Cortex of kidney (tissue), 1 donor: ENCODE measurements around the gene ARL6IP1.
"Not testable (repeated sequence)": the region's sequence is repeated elsewhere in the genome, so short reads cannot be mapped to it uniquely, and the experiment has no call there.

Experiments
- DNase-seq: peaks from one replicate; lab custom pipeline; 2025; lab: John Stamatoyannopoulos, UW

The ARL6IP1 gene

DNA sequence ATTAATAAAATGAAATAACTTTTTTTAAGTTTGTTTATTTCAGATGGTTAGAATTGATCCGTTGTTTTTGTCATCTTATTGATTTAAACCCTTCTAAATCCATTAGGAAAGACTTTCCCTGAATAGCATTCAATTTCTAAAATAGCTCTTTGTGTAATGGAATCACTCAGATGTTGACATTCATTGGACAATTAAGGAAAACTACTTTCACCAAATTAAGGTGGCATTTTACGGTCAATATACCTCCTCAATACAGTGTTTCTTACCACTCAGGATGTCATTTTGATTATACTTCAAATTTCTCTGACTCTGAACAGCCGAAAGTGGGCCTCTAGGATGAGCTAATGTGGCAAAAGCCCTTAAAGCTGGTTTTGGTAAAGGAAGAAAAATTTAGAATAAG is 1.8 kb downstream of the ARL6IP1 start:
- no peak for DNase-seq

GRCh38 chr16:18797746-18798145 is 3.6 kb downstream of the ARL6IP1 start:
- no peak for DNase-seq

- DNase-seq, result no peak
These were observed 5.0 kb downstream of the ARL6IP1 start for GRCh38 chr16:18796377-18796776.

DNA sequence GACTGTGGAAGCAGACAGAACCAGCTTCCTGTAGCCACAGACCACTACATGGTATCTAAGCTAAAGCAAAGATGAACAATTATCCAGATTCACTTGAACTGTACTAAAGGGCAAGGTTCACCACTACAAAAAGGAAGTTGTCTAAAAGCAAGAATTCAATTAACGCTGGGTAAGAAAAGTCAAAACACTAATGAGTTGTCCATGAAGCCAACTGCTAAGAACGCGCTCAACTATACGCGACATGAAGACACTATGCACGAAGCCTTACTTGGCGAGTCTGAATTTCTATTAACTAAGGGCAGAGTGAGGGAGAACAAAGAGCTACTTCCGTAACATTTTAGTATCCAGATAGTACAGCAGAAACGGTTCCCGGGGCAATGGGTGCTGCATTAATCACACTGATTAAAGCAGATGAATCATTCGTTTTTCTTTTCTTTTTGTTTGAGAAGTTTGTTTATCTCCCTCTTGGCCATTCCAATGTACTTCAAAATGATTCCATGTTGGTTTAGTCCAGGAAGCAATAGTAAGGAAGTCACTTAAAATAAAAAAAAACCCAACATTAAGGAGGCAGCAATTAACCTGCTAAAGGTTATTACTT is 8.4 kb downstream of the ARL6IP1 start:
- no peak for DNase-seq

DNA sequence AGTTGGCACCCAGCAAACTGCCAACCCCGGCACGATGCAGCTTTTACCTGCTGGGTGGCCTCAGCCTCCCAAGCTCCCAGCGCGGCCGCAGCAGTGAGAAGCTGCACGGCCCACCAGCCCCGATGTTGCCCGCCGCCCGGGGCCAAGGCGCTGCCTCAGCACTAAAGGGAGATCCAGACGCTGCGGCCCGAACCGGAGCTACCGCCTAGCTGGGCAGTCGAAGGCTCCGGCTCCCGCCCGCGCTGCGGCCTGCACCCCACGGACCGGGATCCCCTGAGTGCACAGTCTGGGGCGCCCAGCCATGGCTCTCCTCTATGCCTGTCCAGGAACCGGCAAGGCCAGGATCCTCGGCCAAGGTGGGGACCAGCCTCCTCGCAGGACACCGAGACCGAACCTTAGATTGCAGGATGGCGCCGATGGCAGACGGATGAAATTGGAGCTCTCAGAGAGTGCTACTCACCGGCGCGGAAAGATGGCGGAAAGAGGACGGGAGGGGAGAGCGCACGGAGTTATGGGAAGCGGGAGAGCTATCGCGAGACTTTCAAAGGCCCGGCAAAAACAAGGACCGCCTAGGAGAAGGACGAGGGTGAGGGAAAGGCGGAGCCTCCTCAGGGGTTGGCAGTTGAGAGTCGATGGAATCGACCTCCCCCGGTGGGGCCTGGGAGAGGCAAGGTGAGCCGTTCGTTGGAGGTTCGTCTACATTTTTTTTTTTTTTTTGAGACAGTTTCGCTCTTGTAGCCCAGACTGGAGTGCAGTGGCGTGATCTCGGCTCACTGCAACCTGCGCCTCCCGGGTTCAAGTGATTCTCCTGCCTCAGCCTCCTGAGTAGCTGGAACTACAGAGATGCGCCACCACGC is 11.3 kb downstream of the ARL6IP1 start, which contains the start of gene RPS15A:
TSS of gene RPS15A (minus strand) at position 485 of the 857 bp plus-strand sequence. CDS start 1,221 bp downstream, outside the sequence.
- DNase-seq, result no peak

DNA sequence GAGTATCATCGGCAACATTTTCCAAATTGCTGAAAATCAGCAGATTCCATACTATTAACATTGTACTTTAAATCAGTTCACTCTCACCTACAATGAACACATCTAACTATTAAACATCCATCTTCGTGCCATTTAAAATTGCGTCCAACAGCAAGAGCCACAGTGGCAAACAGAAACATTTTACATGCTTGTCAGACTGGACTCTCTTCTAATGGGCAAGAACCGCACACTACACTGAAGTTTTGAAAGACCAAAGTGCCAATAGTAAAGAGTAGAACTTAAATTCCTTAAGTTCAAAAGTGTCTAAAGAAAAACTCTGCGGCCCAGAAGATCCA is 11.9 kb downstream of the ARL6IP1 start:
- DNase-seq, result no peak

DNA sequence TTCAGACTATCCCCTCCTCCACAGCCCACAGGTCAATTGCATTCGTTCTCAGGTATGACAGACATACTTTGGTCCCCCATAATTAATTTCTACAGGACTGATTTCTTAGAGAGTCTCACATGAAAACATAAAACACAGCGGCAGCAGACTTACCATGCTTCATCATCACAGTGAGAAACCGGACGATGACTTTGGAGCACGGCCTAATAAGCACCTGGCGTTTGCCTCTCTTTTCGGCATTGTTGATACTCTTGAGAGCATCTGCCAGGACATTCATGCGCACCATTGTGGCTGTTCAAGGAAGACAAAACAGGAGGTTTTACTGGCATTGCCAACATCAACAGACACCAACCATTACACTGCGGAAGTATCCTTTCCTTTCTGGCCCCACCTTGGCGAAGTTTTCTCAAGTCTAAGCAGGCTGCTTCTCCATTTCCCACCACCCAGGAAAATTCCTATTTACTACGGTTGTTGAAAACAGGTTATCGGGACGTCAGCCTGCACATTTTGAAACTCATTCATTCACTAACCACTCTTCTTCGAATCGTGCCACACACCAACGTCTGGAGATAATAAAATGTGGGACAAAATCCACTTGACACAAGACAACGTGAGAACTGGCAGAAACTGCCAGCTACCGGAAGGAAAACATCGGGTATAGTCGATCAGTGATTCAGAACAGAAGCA is 12.4 kb downstream of the ARL6IP1 start:
- DNase-seq, result no peak

DNA sequence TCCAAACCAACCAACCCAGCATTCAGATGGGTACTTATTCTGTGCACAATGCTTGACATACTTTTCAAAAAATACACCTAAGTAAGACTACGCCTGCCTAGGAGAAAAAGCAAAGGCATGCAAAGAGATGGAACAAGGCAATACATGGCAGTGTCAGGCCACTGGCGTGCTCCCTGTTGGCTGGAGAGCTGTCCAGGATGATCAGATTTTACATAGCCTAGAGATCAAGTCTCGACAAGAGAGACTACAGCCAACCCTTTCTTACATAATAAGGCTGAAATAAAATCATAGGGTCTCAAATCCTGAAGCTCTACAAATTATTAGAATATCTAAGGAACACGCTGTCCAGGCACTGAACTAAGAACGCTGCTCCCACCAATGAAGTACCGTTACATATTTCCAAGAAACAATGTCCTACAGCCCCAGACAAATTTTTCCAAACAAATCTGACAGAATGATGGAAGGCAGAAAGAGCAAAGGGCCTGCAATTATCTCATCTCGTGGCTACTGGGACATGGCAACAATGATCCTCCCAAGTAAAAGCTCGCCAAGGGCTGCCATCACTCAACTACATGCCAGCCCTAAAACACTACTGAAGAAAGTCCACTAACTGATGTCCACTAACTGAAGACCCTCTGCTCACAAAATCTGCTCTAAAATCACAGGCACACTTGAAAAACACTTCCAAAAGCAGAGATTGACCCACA is 16.3 kb downstream of the ARL6IP1 start:
- no peak for DNase-seq

- no peak for DNase-seq
These were observed 17.7 kb downstream of the ARL6IP1 start for GRCh38 chr16:18783430-18784341.

DNA sequence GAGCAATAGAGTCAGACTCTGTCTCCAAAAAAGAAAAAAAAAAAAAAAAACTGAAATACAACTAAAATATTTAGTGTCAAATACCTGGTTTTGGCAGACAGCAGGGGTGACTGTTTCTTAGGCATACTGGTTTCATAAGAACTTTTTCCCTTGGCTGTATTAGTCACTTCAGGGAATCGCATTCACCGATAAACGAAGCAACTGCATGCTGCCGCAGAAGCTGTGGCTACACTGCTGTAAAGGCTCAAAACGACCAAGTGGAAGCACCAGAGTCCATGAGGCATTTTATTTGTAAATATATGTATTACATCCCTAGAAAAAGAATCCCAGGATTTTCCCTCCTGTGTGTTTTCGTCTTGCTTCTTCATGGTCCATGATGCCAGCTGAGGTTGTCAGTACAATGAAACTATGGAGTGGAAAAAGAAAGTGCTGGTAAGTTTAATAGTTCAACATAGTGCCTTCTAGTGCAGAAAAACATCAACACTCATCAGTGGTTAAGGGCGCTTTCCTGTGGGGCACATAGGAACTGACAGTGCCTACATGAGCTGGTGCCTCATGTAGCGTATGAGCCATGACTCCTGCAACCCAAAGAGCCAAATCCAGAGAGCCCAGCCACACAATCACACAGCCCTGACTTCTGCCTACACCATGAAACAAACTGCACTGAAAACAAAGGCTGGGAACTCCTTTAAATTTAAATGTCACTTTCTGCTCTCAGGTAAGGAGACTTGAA is 18.5 kb downstream of the ARL6IP1 start:
- DNase-seq, result no peak

DNA sequence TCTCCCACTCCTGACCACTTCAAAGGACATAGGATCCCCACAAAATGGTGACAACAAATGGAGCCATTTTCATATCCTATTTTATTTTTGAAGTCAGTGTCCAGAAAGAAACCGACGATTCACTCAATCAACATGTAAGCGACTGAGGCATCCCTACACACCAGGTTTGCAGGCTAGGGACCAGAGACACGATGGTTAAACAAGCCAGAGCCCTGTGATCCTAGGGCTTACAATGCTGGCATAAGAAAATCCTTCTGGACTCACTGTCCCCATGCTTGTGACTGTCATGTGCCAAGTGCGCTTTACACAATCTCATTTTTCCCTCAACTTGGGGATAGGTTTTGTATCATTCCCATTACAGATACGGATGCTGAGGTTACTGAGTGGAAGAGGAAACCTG is 20.1 kb downstream of the ARL6IP1 start:
- DNase-seq, result not testable (repeated sequence)

DNA sequence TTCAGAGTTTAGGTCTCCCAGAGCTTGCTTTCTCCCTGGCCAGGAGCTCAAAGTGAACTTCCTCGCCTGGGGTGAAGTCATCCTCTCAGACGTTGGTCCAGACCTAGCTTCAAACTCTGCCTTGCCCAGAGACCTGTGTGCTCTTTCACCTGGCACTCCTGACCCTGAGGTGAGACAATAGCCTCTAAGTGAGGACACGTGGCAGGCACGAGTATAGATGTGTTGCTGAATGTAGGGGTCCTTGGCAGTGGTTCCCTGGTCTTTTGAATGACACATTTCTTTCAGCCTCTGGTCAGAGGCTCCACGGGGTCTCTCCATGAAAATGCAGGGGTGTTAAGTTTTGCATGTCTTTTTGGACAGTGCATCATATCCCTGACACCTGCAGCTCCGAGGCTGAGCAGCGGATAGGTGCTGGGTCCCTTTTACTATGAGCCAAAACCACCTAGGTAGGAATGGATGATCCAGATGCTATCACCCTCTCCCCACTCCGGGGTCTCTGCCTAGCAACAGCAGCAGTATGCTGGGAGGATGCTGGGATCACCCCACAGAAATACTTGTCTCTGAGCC is 20.8 kb downstream of the ARL6IP1 start:
- DNase-seq, result not testable (repeated sequence)

- DNase-seq, result not testable (repeated sequence)
These were observed 23.7 kb downstream of the ARL6IP1 start for GRCh38 chr16:18777664-18778063.

GRCh38 chr16:18776334-18776733 is 25.0 kb downstream of the ARL6IP1 start:
- not testable (repeated sequence) for DNase-seq

DNA sequence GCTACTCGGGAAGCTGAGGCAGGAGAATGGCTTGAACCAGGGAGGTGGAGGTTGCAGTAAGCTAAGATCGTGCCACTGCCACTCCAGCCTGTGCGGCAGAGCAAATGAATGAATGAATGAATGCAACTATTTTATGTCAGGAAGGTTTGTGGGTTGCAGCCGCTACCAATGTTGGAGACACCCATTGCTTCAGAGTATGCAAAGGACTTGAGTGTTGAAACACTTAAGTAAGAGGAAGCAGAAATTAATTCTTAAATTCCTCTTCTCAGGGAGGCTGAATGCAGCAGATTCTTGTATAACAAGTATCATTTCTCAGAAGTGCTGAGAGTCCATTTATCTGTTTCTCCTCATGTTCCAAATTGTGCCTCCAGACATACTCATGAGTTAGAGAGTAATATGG is 26.7 kb downstream of the ARL6IP1 start:
- not testable (repeated sequence) for DNase-seq

DNA sequence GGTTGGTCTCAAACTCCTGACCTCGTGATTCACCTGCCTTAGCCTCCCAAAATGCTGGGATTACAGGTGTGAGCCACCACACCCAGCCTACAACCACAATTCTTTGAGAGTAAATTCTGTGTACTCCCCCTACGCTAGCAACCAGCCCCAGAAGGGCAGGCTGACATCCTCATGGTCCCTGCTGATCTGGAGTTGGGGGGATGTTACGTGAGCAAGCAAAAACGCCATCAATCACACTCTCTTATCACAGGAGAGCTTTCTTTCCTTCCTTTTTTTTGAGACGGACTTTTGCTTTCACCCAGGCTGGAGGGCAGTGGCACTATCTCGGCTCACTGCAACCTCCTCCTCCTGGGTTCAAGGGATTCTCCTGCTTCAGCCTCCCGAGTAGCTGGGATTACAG is 29.2 kb downstream of the ARL6IP1 start:
- not testable (repeated sequence) for DNase-seq

GRCh38 chr16:18770336-18770962 is 30.9 kb downstream of the ARL6IP1 start:
- DNase-seq, result not testable (repeated sequence)

- not testable (repeated sequence) for DNase-seq
These were observed 34.1 kb downstream of the ARL6IP1 start for GRCh38 chr16:18767217-18767616.

GRCh38 chr16:18762713-18763112 is 38.6 kb downstream of the ARL6IP1 start:
- DNase-seq, result not testable (repeated sequence)
